Transverse colon (tissue), 4 donors: ENCODE measurements around the gene VNN1. TPM values are rescaled to one million over a fixed set of nuclear protein-coding genes. Genes with fewer than 3 reads are reported as not detected.
"Not testable (repeated sequence)": the region's sequence is repeated elsewhere in the genome, so short reads cannot be mapped to it uniquely, and the experiment has no call there.

Experiments
- DNase-seq: peaks from one replicate; pipeline ENCODE4 v3.0.0-alpha.2; 2019
- H3K27ac ChIP-seq, 4 donors: fragments of 200-600 bp; sonication (generic); 2 replicates each; pipeline ENCODE4 v1.5.1; 2016 to 2018; ENCODE audit warnings: inconsistent platforms in 4 of 4
- H3K27me3 ChIP-seq: fragments of 200-600 bp; sonication (generic); 2 replicates; pipeline ENCODE4 v1.5.1; 2017; ENCODE audit warnings: inconsistent platforms
- H3K36me3 ChIP-seq, 4 donors: fragments of 200-600 bp; sonication (generic); 2 replicates each; pipeline ENCODE4 v1.5.1; 2017 to 2019; ENCODE audit warnings: inconsistent platforms in 4 of 4
- H3K4me1 ChIP-seq, 4 donors: fragments of 200-600 bp; sonication (generic); 2 replicates each; pipeline ENCODE4 v1.5.1; 2017 to 2020; ENCODE audit warnings: inconsistent platforms in 4 of 4
- H3K4me3 ChIP-seq, 4 donors: fragments of 200-600 bp; sonication (generic); 1 replicate in 1 of 4; 2 replicates in 3 of 4; pipeline versions ENCODE4 v1.5.1 to v1.6.1; 2017 to 2019; ENCODE audit warnings: inconsistent platforms in 4 of 4
- H3K9me3 ChIP-seq, 2 donors: fragments of 200-600 bp; sonication (generic); 2 replicates each; pipeline ENCODE4 v1.5.1; 2017 to 2019; ENCODE audit warnings: inconsistent platforms in 2 of 2
- EP300 ChIP-seq: sonication (generic); formaldehyde crosslinking; IDR thresholded peaks from one replicate; pipeline ENCODE4 v1.6.1; 2017; ENCODE audit warnings: antibody characterized with exemption, low read depth
- POLR2A ChIP-seq: fragments of 450-650 bp; IDR thresholded peaks from one replicate; pipeline ENCODE4 v1.6.1; 2016; ENCODE audit warnings: antibody characterized with exemption, mild to moderate bottlenecking, moderate library complexity
- POLR2AphosphoS5 ChIP-seq, 3 donors: sonication (generic); formaldehyde crosslinking; IDR thresholded peaks; one replicate each; pipeline ENCODE4 v1.6.1; 2016; ENCODE audit warnings: antibody characterized with exemption in 3 of 3
- WGBS, 2 donors: methylation state at CpG; one replicate each; pipeline ENCODE4 v1.1.5; 2018; ENCODE audit warnings: low coverage in 1 of 2; 5-methylcytosine and 5-hydroxymethylcytosine counted together
- in situ Hi-C, 4 donors: fragments of 200-750 bp; cut with MboI; loops; one replicate each; pipeline versions ENCODE4 v1.15.0 to v1.15.1; 2017; ENCODE audit warnings: low sequenced_read_pairs in 3 of 4, low pct_ligation_motif_present in 1 of 4, low pct_unique_long_range_greater_than_20kb in 1 of 4
- intact Hi-C: fragments of 100-400 bp; cut with DNase I; formaldehyde crosslinking; loops from one replicate; pipeline ENCODE4 v1.15.1; 2023; ENCODE audit warnings: low total_unique reads
- total RNA-seq, 4 donors: library from RNA; depleted of rRNA; stranded (reverse); fragments of >200 nt; gene quantifications; one replicate each; pipeline ENCODE4 v1.1.0, GENCODE V29; 2016
- TF ChIP-seq, protein P1 (sequence below), 5 experiments: fragments of 200-600 bp in 3 of 5; fragments of 450-650 bp in 2 of 5; sonication (generic) in 3 of 5; IDR thresholded peaks; 1 replicate in 2 of 5; 2 replicates in 3 of 5; pipeline ENCODE4 v1.5.1; 2016 to 2017; ENCODE audit warnings: antibody characterized with exemption in 5 of 5, inconsistent platforms in 3 of 5, mild to moderate bottlenecking in 2 of 5, moderate library complexity in 1 of 5

The VNN1 gene
- total RNA-seq, 4 donors from 2014 or later: 0.75 to 39.5 (median 2.1) TPM; not detected in 1

DNA sequence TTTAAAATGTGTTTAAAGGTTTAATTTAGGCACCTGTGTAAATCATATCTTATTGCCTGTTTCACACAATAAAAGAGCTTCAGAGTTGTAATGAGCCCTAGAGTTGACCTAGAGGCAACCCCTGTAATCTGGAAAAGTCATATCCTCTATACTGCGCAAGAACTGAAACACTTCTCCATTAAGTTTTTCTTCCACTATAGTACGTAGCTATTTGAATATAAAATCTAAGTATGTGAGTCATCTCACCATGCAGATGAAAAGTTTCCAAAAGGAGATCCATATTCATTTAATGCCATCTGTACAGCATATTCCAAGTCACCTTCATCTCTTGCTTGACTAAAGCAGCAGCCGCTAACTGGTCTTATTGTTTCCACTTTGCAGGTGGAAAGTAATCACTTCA lies 28.8 kb downstream of the VNN1 start:
- in situ Hi-C loops: no loop called here
- Histone ChIP-seq H3K4me1 (no peaks in the 10 kb centered on the region), H3K27me3 (peaks cover 4% of the 10 kb centered on the region), H3K9me3 (no peaks in the 10 kb centered on the region), H3K4me3 (no peak overlapping the region), H3K27ac (no peak overlapping the region), H3K36me3 (no peaks in the 10 kb centered on the region)
- intact Hi-C loops: no loop called here
- no peak for DNase-seq
- TF ChIP-seq, protein P1, sequence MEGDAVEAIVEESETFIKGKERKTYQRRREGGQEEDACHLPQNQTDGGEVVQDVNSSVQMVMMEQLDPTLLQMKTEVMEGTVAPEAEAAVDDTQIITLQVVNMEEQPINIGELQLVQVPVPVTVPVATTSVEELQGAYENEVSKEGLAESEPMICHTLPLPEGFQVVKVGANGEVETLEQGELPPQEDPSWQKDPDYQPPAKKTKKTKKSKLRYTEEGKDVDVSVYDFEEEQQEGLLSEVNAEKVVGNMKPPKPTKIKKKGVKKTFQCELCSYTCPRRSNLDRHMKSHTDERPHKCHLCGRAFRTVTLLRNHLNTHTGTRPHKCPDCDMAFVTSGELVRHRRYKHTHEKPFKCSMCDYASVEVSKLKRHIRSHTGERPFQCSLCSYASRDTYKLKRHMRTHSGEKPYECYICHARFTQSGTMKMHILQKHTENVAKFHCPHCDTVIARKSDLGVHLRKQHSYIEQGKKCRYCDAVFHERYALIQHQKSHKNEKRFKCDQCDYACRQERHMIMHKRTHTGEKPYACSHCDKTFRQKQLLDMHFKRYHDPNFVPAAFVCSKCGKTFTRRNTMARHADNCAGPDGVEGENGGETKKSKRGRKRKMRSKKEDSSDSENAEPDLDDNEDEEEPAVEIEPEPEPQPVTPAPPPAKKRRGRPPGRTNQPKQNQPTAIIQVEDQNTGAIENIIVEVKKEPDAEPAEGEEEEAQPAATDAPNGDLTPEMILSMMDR (IDR thresholded peaks at IDR 0.05): no peak
- TF ChIP-seq EP300: no peak
- no peak for TF ChIP-seq POLR2A
- TF ChIP-seq POLR2AphosphoS5 (IDR thresholded peaks at IDR 0.05): no peak
- WGBS, 2 donors: 89 to 93% methylated on average over 3 of the region's 3 CpGs

GRCh38 chr6:132684272-132684671 lies 29.6 kb downstream of the VNN1 start:
- TF ChIP-seq, protein P1 (IDR thresholded peaks at IDR 0.05): no peak
- no peak for TF ChIP-seq POLR2AphosphoS5 (IDR thresholded peaks at IDR 0.05)
- no peak for TF ChIP-seq EP300
- no peak for TF ChIP-seq POLR2A
- Histone ChIP-seq H3K4me3 (no peak overlapping the region), H3K4me1 (no peaks in the 10 kb centered on the region), H3K27ac (no peak overlapping the region), H3K27me3 (peaks cover 4% of the 10 kb centered on the region), H3K36me3 (no peaks in the 10 kb centered on the region), H3K9me3 (no peaks in the 10 kb centered on the region)
- no peak for DNase-seq
- in situ Hi-C loops: no loop called here
- intact Hi-C loops: no loop called here
- WGBS, 2 donors: 78 to 82% methylated on average over 6 of the region's 6 CpGs

DNA sequence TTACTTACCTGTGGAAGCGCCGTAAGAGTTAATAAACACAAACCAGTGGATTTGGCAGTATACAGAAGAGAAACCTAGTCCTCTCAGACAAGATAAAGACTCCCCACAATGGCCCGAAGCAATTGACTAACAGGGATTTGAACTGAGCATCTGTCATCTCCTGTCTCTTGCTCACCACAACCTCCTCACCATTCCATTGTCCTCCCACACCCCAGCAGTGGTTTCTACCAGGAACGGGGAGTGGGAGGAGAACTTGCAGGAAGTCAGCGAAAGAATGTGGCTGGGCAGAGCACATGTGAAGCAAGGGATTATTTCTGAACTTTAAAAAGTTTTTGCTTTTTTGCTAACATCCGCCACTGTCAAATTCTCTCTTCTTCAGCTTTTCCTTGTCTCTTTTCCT lies 30.3 kb downstream of the VNN1 start:
- Histone ChIP-seq H3K36me3 (no peaks in the 10 kb centered on the region), H3K4me1 (no peaks in the 10 kb centered on the region), H3K9me3 (no peaks in the 10 kb centered on the region), H3K4me3 (no peak overlapping the region), H3K27ac (no peak overlapping the region), H3K27me3 (peaks cover 4% of the 10 kb centered on the region)
- no peak for TF ChIP-seq POLR2A
- TF ChIP-seq EP300: no peak
- no peak for TF ChIP-seq POLR2AphosphoS5 (IDR thresholded peaks at IDR 0.05)
- TF ChIP-seq, protein P1 (IDR thresholded peaks at IDR 0.05): no peak
- WGBS, 2 donors: 83 to 87% methylated on average over 3 to 6 of the region's 6 CpGs
- no peak for DNase-seq
- in situ Hi-C loops: no loop called here
- intact Hi-C loops: no loop called here

DNA sequence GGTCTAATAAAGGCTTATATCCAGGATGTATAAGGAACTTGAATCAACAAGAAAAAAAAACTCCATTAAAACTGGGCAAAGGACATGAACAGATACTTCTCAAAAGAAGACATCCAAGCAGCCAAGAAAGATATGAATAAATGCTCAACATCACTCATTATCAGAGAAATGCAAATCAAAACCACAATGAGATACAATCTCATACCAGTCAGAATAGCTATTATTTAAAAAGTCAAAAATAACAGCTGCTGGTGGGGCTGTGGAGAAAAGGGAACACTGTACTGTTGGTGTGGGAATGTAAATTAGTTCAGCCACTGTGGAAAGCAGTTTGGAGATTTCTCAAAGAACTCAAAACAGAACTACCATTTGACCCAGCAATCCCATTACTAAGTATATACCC lies 34.8 kb downstream of the VNN1 start:
- H3K4me1 ChIP-seq, H3K27me3 ChIP-seq, H3K27ac ChIP-seq, H3K4me3 ChIP-seq, intact Hi-C loops, H3K36me3 ChIP-seq, DNase-seq, in situ Hi-C loops, H3K9me3 ChIP-seq: not testable (repeated sequence)

- in situ Hi-C loops: no loop called here
- no peaks in the 10 kb centered on the region for H3K27me3 ChIP-seq
- no peak overlapping the region for H3K27ac ChIP-seq
- H3K4me3 ChIP-seq: no peak overlapping the region
- H3K9me3 ChIP-seq: no peaks in the 10 kb centered on the region
- DNase-seq: no peak
- intact Hi-C loops: no loop called here
- no peak for TF ChIP-seq EP300
- TF ChIP-seq POLR2AphosphoS5 (IDR thresholded peaks at IDR 0.05): no peak
- TF ChIP-seq, protein P1 (IDR thresholded peaks at IDR 0.05): no peak
- no peak for TF ChIP-seq POLR2A
- peaks cover 0 to 7% (median 0%) of the 10 kb centered on the region in 4 donors for H3K4me1 ChIP-seq
- H3K36me3 ChIP-seq: no peaks in the 10 kb centered on the region
These were observed 38.1 kb downstream of the VNN1 start for GRCh38 chr6:132675749-132676148.
